Naive thymus-derived CD4-positive, alpha-beta T cell (primary cell): ENCODE data around the gene PRMT3. TPM values are rescaled to one million over a fixed set of nuclear protein-coding genes. Genes with fewer than 3 reads are reported as not detected.

ENCODE experiments used
- ATAC-seq: fragments of 150-1000 bp; cut with Tn5 transposase; 2 replicates; pipeline ENCODE4 v1.10.0; 2021; ENCODE audit warnings: mild to moderate bottlenecking, moderate library complexity
- CTCF ChIA-PET: fragments of 350-600 bp; sonication (Branson Sonifier 250); formaldehyde crosslinking; loops from one replicate; lab custom pipeline; 2021; ENCODE audit warnings: antibody characterized with exemption; lab: Charles Lee
- POLR2A ChIA-PET: fragments of 350-600 bp; sonication (Branson Sonifier 250); formaldehyde crosslinking; loops from one replicate; lab custom pipeline; 2021; ENCODE audit warnings: antibody characterized with exemption, inconsistent platforms; lab: Charles Lee
- DNase-seq, 9 donors: peaks; one replicate each; pipeline versions ENCODE4 v3.0.0 to v3.0.0-alpha.2; 2020 to 2022; ENCODE audit warnings: mixed read lengths in 1 of 9
- H3K27ac ChIP-seq: one replicate; pipeline ENCODE4 v1.7.0; 2013; ENCODE audit warnings: mild to moderate bottlenecking, low read depth, low read length, moderate library complexity
- H3K27me3 ChIP-seq, 2 donors: one replicate each; pipeline ENCODE4 v1.7.0; 2013; ENCODE audit warnings: low read length in 2 of 2, mild to moderate bottlenecking in 2 of 2, moderate library complexity in 2 of 2; ENCODE audit not compliant: control insufficient read depth in 2 of 2, insufficient read depth in 2 of 2
- H3K36me3 ChIP-seq, 3 experiments: 1 replicate in 2 of 3; 2 replicates in 1 of 3; pipeline ENCODE4 v1.7.0; 2013; ENCODE audit warnings: low read length in 3 of 3, mild to moderate bottlenecking in 3 of 3, moderate library complexity in 1 of 3; ENCODE audit not compliant: insufficient read depth in 3 of 3, control insufficient read depth in 2 of 3
- H3K4me1 ChIP-seq, 2 donors: one replicate each; pipeline ENCODE4 v1.7.0; 2013; ENCODE audit warnings: low read length in 2 of 2, mild to moderate bottlenecking in 2 of 2, moderate library complexity in 1 of 2; ENCODE audit not compliant: control insufficient read depth in 2 of 2, insufficient read depth in 2 of 2
- H3K4me3 ChIP-seq: 2 replicates; pipeline ENCODE4 v1.7.0; 2013; ENCODE audit warnings: mild to moderate bottlenecking, low read length
- H3K9me3 ChIP-seq, 3 experiments: 1 replicate in 2 of 3; 2 replicates in 1 of 3; pipeline ENCODE4 v1.7.0; 2013; ENCODE audit warnings: low read length in 3 of 3; ENCODE audit not compliant: control insufficient read depth in 2 of 3
- H3K27ac Mint-ChIP-seq, 9 donors: one replicate each; pipeline ENCODE4 v1.8.0; 2020 to 2022; ENCODE audit warnings: mixed read lengths in 9 of 9, mild to moderate bottlenecking in 8 of 9, moderate library complexity in 5 of 9, inconsistent platforms in 2 of 9
- H3K27me3 Mint-ChIP-seq, 5 donors: one replicate each; pipeline ENCODE4 v1.8.0; 2021 to 2022; ENCODE audit warnings: mixed read lengths in 5 of 5, mild to moderate bottlenecking in 1 of 5
- H3K36me3 Mint-ChIP-seq, 5 donors: one replicate each; pipeline ENCODE4 v1.8.0; 2020 to 2022; ENCODE audit warnings: mixed read lengths in 5 of 5, mild to moderate bottlenecking in 3 of 5, inconsistent platforms in 1 of 5
- H3K4me1 Mint-ChIP-seq, 7 donors: one replicate each; pipeline ENCODE4 v1.8.0; 2020 to 2022; ENCODE audit warnings: mixed read lengths in 7 of 7, mild to moderate bottlenecking in 3 of 7, inconsistent platforms in 1 of 7
- H3K4me3 Mint-ChIP-seq, 10 donors: one replicate each; pipeline ENCODE4 v1.8.0; 2020 to 2022; ENCODE audit warnings: mild to moderate bottlenecking in 10 of 10, mixed read lengths in 10 of 10, moderate library complexity in 6 of 10, inconsistent platforms in 2 of 10
- H3K9me3 Mint-ChIP-seq, 11 donors: one replicate each; pipeline ENCODE4 v1.8.0; 2020 to 2022; ENCODE audit warnings: mixed read lengths in 11 of 11, mild to moderate bottlenecking in 4 of 11, inconsistent platforms in 1 of 11, moderate library complexity in 1 of 11
- intact Hi-C, 2 donors: fragments of 100-400 bp; cut with micrococcal nuclease; formaldehyde crosslinking; loops; one replicate each; pipeline ENCODE4 v1.15.1; 2023
- polyA plus RNA-seq, 2 donors: library from polyadenylated mRNA; unstranded; fragments of 300-500 nt; fragmentation: Illumina TruSeq; gene quantifications; one replicate each; pipeline ENCODE4 v1.2.3, GENCODE V29; 2021
- total RNA-seq, 6 experiments: library from RNA in 5 of 6; stranded (reverse) in 5 of 6; gene quantifications; 1 replicate in 5 of 6; 2 replicates in 1 of 6; pipeline ENCODE4 v1.2.3 and lab custom pipeline; 2021 to 2026

The PRMT3 gene
- total and polyA plus RNA-seq, 7 experiments from 2014 or later, result 7.6 to 19.0 (median 15.1) TPM

DNA sequence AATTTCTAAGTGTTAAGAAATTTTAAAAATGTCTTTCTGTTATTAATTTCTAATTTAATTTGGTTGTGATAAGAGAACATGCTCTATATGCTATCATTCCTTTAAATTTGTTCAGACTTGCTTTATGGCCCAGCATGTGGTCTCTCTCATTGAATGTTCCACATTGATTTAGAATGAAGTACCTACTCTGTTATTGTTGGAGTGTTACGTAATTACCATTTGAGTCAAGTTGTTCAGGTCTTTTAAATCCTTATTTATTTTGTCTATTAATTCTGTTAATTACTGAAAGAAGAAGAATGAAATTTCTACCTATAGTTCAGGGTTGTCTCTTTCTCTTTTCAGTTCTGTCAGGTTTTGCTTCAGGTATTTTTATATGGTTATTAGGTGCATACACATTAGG, 57.0 kb downstream of the PRMT3 start:
- Mint-ChIP-seq H3K9me3 (no peaks in the 10 kb centered on the region), H3K27me3 (no peaks in the 10 kb centered on the region), H3K27ac (no peak overlapping the region), H3K4me1 (peaks cover 0 to 6% (median 0%) of the 10 kb centered on the region in 7 donors), H3K4me3 (no peak overlapping the region), H3K36me3 (peaks cover 0 to 24% (median 0%) of the 10 kb centered on the region in 5 donors)
- no peaks in the 10 kb centered on the region for H3K4me1 ChIP-seq
- DNase-seq (no peak), ATAC-seq (no peak)
- intact Hi-C loops, result loop anchor here in 1 of 2 donors (10.0 kb wide), 1 partner anchor 320 kb away; no protein-coding TSS in a partner anchor
- H3K4me3 ChIP-seq, result no peak overlapping the region
- no peaks in the 10 kb centered on the region for H3K9me3 ChIP-seq
- CTCF ChIA-PET, result no interaction called here
- no peaks in the 10 kb centered on the region for H3K36me3 ChIP-seq
- POLR2A ChIA-PET, result no interaction called here
- H3K27ac ChIP-seq, result no peak overlapping the region
- H3K27me3 ChIP-seq, result no peaks in the 10 kb centered on the region

- Histone ChIP-seq H3K36me3 (peaks cover 0 to 5% (median 0%) of the 10 kb centered on the region in 3 experiments), H3K9me3 (no peaks in the 10 kb centered on the region), H3K4me3 (no peak overlapping the region), H3K27me3 (no peaks in the 10 kb centered on the region), H3K4me1 (peaks cover 0 to 5% of the 10 kb centered on the region in 2 donors), H3K27ac (no peak overlapping the region)
- Mint-ChIP-seq H3K4me1 (peaks cover 0 to 11% (median 6%) of the 10 kb centered on the region in 7 donors), H3K27ac (no peak overlapping the region), H3K27me3 (no peaks in the 10 kb centered on the region), H3K4me3 (no peak overlapping the region), H3K9me3 (no peaks in the 10 kb centered on the region), H3K36me3 (peaks cover 0 to 36% (median 12%) of the 10 kb centered on the region in 5 donors)
- ChIA-PET CTCF (no interaction called here), POLR2A (no interaction called here)
- DNase-seq, result no peak
- no peak for ATAC-seq
- intact Hi-C loops, result loop anchor here in 1 of 2 donors (10.0 kb wide), 1 partner anchor 324 kb away; no protein-coding TSS in a partner anchor
Measured at GRCh38 chr11:20448834-20449233, 61.3 kb downstream of the PRMT3 start.

GRCh38 chr11:20450829-20451228, 63.3 kb downstream of the PRMT3 start:
- H3K27me3 Mint-ChIP-seq, result no peaks in the 10 kb centered on the region
- peaks cover 0 to 50% (median 27%) of the 10 kb centered on the region in 5 donors for H3K36me3 Mint-ChIP-seq
- H3K9me3 Mint-ChIP-seq, result no peaks in the 10 kb centered on the region
- Histone ChIP-seq H3K27ac (no peak overlapping the region), H3K4me1 (peaks cover 0 to 5% of the 10 kb centered on the region in 2 donors), H3K27me3 (no peaks in the 10 kb centered on the region), H3K9me3 (no peaks in the 10 kb centered on the region), H3K36me3 (peaks cover 0 to 6% (median 0%) of the 10 kb centered on the region in 3 experiments), H3K4me3 (no peak overlapping the region)
- intact Hi-C loops, result no loop called here
- ATAC-seq (no peak), DNase-seq (no peak)
- no peak overlapping the region for H3K4me3 Mint-ChIP-seq
- H3K27ac Mint-ChIP-seq, result no peak overlapping the region
- peaks cover 0 to 11% (median 6%) of the 10 kb centered on the region in 7 donors for H3K4me1 Mint-ChIP-seq
- CTCF ChIA-PET, result interaction anchor here (0.5 kb wide), 1 partner anchor 9 kb away, joined by 3 read pairs; no protein-coding TSS in a partner anchor
- POLR2A ChIA-PET, result no interaction called here

DNA sequence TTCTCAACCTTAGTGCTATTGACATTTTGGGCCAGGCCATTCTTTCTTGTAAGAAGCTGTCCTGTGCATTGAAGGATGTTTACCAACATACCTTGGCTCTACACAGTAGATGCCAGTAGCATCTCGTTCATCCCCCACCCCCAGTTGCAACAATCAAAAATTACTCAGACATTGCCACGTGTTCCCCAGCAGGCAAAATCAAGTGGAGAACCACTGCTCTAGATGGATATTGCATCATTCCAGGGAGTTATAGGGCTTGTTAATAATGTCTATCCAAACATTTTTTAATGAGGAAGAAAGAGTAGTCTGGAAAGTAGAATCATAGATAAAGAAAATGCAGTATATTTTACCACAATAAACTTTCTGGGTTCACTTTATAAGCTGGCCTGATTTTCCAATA, 64.1 kb downstream of the PRMT3 start:
- Mint-ChIP-seq H3K4me3 (no peak overlapping the region), H3K36me3 (peaks cover 0 to 54% (median 33%) of the 10 kb centered on the region in 5 donors), H3K27me3 (no peaks in the 10 kb centered on the region), H3K4me1 (peaks cover 0 to 11% (median 6%) of the 10 kb centered on the region in 7 donors), H3K9me3 (no peaks in the 10 kb centered on the region), H3K27ac (no peak overlapping the region)
- Histone ChIP-seq H3K4me3 (no peak overlapping the region), H3K36me3 (peaks cover 0 to 6% (median 0%) of the 10 kb centered on the region in 3 experiments), H3K27me3 (no peaks in the 10 kb centered on the region), H3K27ac (no peak overlapping the region), H3K9me3 (no peaks in the 10 kb centered on the region), H3K4me1 (peaks cover 0 to 5% of the 10 kb centered on the region in 2 donors)
- DNase-seq, result no peak
- intact Hi-C loops, result no loop called here
- no peak for ATAC-seq
- CTCF ChIA-PET, result interaction anchor here (0.5 kb wide), 1 partner anchor 10 kb away, joined by 3 read pairs; no protein-coding TSS in a partner anchor
- POLR2A ChIA-PET, result no interaction called here

GRCh38 chr11:20452585-20452984, 65.1 kb downstream of the PRMT3 start:
- H3K4me1 Mint-ChIP-seq, result peaks cover 0 to 11% (median 6%) of the 10 kb centered on the region in 7 donors
- ATAC-seq, result no peak
- no peaks in the 10 kb centered on the region for H3K27me3 Mint-ChIP-seq
- Histone ChIP-seq H3K9me3 (no peaks in the 10 kb centered on the region), H3K4me1 (peaks cover 0 to 5% of the 10 kb centered on the region in 2 donors), H3K36me3 (peaks cover 0 to 6% (median 0%) of the 10 kb centered on the region in 3 experiments), H3K4me3 (no peak overlapping the region), H3K27ac (no peak overlapping the region), H3K27me3 (no peaks in the 10 kb centered on the region)
- peaks cover 0 to 56% (median 31%) of the 10 kb centered on the region in 5 donors for H3K36me3 Mint-ChIP-seq
- intact Hi-C loops, result no loop called here
- DNase-seq, result no peak
- H3K9me3 Mint-ChIP-seq, result peaks cover 0 to 3% (median 0%) of the 10 kb centered on the region in 11 donors
- ChIA-PET CTCF (no interaction called here), POLR2A (no interaction called here)
- no peak overlapping the region for H3K27ac Mint-ChIP-seq
- H3K4me3 Mint-ChIP-seq, result no peak overlapping the region

DNA sequence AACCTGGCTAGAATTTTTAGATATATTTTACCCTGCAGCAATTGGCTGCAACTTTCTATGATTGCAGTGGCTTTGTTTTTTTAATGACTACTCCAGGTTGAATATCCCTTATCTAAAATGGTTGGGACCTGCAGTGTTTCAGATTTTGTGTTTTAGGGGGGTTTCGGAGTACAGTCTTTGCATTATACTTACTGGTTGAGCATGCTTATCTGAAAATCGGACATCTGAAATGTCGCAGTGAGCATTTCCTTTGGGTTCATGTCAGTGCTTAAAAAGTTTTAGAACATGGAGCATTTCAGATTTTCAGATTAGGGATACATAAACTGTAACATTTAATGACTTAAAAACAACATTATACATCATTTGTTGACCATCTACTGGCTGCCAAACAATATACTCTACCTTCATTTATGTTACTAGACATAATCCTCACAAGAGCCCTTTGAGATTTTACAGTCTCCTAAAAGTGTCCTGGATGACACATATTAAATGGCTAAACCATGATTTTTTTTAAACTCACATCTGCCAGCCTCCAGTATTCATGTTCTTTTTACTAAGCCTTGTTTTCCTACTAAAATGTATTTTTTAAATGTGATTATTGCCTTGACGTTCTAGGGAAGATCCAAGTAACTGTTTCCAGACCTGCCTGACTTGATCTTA, 66.3 kb downstream of the PRMT3 start:
- Histone ChIP-seq H3K9me3 (no peaks in the 10 kb centered on the region), H3K4me3 (no peak overlapping the region), H3K36me3 (peaks cover 0 to 6% (median 0%) of the 10 kb centered on the region in 3 experiments), H3K27ac (no peak overlapping the region), H3K27me3 (no peaks in the 10 kb centered on the region), H3K4me1 (peaks cover 0 to 5% of the 10 kb centered on the region in 2 donors)
- intact Hi-C loops, result no loop called here
- ATAC-seq, result no peak
- Mint-ChIP-seq H3K4me1 (peaks cover 0 to 11% (median 6%) of the 10 kb centered on the region in 7 donors), H3K9me3 (peaks cover 0 to 3% (median 0%) of the 10 kb centered on the region in 11 donors), H3K4me3 (no peak overlapping the region), H3K27ac (no peak overlapping the region), H3K27me3 (no peaks in the 10 kb centered on the region), H3K36me3 (peaks cover 0 to 55% (median 31%) of the 10 kb centered on the region in 5 donors)
- no peak for DNase-seq
- POLR2A ChIA-PET, result no interaction called here
- CTCF ChIA-PET, result no interaction called here
